Measurements from ENCODE around the gene TOLLIP.
"Not testable (repeated sequence)": the region's sequence is repeated elsewhere in the genome, so short reads cannot be mapped to it uniquely, and the experiment has no call there.

TOLLIP gene

DNA sequence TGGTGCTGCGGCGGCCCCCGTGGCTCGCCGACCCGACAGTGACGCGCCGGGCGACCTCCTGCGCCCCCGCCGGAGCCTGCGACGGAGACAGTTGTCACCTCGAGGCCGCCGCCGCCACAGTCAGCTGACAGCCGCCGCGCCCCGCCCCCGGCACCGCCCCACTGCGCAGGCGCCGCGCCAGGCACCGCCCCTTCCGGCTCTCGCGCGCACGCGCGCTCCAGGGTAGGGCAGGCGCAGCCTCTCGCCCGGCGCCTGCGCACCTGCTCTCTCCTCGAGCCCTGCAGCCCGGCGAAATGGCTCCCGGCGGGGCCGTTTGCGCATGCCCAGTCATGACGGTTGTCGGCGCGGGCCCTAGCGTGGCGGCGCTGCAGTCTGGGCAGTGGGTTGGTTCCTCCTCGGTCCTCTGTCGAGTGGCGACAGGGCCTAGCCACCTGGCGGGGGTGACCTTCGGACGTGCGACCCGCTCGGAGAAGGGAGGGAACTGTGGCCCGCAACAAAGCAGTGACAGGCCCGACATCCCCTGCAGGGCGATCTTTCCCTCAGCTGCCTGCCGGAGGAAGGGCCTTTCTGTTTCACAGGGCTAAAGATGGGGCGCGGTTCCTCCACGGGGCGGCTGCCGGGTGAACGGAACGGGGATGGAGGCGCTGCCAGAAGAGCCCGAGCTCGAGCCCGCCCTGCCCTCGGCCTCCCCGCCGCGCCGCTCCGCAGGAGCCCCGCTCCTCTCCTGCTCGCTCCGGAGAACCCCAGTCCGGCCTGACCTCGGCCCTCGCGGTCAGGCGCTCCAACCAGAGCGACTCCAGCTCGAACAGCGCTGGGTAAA lies at the start of gene TOLLIP:
TOLLIP (minus strand) TSS at position 135 of the 820 bp plus-strand sequence; CDS start at position 1, 134 bp downstream.
- peak; percentile 25 to 99 (median 93) for DNase-seq

DNA sequence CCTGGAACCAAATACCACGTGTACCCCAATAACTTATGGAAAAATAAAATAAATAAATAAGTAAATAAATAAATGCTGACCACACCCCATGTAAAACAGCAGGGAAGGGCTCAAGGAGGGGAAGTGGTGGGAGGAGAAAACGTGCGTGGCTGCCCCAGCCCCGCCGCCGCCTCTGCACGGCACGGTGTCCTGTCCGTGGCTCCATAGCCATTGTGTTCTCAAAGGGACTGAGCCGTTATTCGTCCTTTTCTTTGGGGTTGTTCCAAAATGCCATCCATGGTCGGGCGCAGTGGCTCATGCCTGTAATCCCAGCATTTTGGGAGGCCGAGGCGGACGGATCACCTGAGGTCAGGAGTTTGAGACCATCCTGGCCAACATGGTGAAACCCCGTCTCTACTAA lies 49.5 kb upstream of the TOLLIP start:
- DNase-seq = not testable (repeated sequence)

DNA sequence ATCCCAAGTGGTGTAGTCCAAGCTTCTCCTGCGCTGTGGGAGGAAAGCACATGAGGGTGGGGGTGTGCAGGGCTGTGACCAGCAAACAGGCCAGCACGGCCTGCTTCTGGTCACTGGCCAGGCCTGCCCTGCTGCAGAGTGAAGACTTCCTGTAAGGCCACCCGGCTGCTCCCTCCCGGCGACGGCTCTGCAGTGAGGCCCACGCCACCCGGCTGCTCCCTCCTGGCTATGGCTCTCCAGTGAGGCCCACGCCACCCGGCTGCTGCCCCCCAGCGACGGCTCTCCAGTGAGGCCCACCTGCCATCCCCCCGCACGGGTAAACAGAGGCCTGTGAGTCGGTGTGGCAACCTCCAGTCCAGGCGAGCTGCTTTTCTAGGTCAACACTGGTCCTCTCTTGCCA lies 48.9 kb upstream of the TOLLIP start:
- no peak for DNase-seq

DNA sequence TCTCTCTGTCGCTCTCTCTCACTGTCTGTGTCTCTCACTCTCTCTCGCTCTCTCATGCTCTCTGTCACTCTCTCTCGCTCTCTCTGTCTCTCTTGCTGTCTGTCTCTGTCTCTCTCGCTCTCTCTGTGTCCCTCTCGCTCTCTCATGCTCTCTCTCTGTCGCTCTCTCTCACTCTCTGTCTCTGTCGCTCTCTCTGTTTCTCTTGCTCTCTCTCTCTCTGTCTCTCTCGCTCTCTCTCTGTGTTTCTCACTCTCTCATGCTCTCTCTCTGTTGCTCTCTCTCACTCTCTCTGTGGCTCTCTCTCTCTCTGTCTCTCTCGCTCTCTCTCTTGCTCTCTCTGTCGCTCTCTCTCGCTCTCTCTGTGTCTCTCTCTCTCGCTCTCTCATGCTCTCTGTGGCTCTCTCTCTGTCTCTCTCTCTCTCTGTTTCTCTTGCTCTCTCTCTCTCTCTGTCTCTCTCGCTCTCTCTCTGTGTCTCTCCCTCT lies 47.1 kb upstream of the TOLLIP start:
- no peak for DNase-seq

DNA sequence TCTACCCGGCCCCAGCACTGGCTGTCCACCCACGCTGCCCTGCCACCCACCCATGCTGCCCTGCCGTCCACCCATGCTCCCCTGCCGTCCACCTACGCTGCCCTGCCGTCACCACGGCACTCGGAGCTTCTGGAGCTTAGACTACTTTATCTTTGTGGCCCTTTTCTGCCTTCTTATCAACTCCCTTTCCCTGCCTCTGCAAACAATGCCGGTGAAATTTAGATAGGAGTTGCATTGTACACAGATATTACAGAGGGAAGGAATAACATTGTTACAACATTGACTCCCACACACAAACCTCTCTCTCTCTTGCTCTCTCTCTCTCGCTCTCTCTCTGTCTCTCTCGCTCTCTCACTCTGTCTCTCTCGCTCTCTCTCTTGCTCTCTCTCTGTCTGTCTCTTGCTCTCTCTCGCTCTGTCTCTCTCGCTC lies 46.6 kb upstream of the TOLLIP start:
- DNase-seq = no peak

DNA sequence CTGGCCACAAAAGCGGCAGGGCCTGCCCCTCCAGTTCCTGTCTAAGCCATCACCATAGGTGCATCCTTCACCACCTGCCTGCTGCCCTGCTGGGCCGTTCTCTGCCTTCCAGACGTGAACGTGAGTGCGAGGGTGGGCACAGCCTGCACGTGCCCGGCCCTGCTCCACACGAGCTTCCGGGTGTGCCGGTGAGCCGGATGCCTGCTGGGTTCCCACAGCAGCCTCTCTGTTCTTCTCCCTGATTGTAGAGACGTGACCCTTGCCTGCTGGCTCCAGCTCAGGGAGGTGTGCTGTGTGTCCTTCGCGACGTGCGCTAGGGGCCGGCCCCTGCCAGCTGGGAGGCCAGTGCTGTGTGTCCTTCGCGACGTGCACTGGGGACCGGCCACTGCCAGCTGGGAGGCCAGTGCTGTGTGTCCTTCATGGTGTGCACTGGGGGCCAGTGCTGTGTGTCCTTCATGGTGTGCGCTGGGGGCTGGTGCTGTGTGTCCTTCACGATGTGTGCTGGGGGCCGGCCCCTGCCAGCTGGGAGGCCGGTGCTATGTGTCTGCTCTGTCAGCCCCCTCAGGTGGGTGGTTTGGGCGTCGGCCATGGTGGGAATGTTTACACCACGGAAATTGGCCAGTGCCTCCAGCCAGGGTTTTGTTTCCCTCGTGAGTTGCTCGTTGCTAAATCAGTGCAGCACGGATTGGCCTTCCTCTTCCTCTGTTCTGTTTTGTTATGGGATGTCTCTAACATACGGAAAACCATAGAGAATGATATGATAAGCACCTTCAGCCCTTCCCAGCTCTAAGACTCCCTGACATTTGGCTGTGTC lies 44.9 kb upstream of the TOLLIP start:
- no peak for DNase-seq

DNA sequence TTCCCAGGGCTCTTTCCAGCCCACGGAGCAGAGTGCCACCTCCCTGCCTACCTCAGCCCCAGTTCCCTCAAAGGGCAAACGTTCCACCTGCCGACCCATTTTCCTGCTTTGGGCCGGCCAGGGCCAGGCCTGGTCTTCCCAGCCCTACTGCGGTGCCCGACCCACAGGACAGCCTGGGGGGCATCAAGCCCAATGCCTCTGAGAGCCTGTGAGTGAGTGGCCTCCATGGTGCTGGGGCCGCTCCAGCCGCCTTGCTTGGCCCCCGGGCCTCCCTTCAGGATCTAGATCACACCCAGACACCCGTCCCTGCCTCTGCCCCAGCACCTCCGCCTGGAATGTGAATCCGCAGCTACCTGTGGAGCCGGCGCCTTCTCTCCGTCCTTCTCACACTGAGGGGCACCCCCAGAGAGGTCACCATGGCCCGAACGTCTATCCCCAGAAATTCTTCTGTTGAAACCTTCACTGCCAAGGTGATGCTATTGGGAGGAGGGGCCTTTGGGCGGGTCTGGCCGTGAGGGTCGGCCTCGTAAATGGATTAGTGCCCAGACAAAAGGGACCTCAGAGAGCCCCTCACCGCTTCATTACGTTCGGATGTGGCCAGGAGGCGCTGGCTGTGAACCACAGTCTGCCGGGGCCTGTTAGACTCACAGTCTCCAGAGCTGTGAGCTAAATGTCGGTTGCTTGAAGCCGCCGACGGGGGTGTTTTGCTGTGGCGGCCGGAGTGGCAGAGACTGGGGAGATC lies 44.1 kb upstream of the TOLLIP start:
- no peak for DNase-seq

DNA sequence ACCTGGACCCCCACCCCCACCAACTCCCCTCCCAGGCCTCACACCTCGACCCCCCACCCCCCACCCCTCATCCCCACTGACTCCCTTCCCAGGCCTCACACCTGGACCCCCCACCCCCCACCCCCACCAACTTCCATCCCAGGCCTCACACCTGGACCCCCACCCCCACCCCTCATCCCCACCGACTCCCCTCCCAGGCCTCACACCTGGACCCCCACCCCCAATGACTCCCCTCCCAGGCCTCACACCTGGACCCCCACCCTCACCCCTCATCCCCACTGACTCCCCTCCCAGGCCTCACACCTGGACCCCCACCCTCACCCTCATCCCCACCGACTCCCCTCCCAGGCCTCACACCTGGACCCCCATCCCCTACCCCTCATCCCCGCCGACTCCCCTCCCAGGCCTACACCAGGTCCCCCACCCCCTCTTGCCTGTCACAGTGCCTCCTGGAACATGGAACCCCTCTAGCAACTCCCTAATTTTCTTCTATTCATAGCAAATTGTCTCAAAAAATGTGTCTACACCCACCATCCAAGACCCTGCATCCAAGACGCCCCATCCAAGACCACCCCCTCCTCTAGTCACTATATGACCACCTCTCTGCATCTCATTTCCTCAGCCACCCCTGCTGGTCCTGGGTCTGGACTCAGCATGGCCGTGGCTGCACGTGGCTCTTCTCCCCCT lies 43.4 kb upstream of the TOLLIP start:
- DNase-seq = no peak

DNA sequence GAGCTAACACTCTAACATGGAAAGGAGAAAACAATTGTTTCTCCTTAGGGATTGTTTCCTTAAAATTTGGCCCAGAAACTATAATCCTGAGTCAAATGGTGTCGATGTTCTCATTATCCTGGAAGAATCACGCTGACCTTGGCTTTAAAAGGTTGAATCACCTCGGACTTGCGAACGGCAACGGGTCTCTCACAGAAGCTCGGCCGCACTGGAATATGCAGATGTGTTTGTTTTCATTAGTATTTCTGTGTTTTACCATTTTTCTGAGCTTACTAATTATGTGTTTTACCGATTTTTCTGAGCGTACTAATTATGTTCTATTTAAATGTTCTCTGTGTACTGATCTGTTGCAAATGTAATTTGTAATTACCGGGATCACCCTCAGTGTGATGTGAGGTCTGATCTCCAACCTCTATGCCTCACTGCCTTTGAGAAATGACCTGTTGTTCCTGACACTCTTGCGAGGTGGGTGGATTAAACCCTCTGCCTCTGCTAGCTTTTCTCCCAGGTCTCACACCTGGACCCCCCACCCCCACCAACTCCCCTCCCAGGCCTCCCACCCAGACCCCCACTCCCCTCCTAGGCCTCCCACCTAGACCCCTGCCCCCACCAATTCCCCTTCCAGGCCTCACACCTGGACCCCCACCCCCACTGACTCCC lies 42.0 kb upstream of the TOLLIP start:
- DNase-seq = no peak

DNA sequence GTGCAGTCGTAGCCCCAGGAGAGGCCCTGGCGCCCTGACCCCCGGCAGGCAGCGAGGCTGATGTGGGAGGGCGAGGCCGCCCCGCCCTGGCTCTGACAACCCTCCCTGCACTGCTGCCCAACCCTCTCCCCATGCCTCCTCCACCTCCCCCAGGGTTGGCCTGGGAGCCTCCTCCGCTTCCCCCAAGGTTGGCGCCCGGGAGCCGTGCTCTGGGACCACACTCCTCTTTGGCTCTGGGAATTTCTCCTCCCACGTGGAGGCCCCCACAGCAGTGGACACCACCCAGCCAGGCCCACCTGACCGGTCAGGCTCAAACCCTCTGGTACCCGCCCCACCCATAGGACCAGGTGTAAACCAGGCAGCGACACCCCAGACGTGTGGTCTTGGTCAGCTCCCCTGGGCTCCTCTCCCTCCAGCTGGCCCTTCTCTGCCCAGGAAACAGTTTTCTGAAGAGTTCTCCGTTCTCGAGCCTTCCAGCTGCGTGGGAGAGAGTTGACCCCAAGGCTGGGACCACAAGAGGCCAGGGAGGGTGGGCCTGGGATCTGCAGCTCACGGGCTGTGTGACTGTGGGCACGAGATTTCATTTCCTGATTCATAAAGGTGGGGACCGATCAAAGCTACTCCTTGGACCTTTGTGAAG lies 40.8 kb upstream of the TOLLIP start:
- DNase-seq = no peak

DNA sequence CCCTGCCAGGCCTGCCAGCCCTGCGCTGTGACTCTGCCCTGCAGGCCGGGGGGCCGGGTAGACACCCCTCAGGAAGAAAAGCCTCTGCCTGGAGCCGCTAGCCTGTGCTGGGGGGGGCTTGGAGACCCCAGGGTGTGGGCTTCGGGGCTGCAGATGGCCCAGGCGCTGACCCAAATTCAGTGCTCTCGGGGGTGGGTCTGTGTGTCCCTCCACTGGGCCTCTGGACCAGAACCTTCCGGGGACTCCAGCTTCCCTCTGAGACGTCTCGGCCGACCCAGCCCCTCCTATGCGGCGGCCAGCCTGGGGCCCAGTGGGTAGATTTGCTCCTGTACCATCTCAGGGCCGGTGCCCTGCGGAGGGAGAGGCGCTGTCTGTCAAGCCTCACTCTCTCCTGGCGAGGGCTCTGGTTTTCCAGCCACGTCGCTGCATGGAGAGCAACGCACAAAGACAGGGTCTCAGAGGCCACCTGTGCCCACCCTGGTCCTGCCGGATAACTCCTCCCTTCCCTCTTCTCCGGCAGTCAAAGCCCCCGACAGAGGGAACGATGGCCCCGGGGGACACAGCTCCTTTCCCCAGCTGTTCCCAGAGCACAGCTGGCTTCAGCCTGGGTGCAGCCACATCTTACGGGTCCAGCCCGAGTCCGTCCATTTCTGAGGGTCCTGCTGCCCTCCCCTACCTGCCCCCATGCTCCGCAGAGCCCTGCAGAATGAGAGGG lies 40.1 kb upstream of the TOLLIP start:
- no peak for DNase-seq

DNA sequence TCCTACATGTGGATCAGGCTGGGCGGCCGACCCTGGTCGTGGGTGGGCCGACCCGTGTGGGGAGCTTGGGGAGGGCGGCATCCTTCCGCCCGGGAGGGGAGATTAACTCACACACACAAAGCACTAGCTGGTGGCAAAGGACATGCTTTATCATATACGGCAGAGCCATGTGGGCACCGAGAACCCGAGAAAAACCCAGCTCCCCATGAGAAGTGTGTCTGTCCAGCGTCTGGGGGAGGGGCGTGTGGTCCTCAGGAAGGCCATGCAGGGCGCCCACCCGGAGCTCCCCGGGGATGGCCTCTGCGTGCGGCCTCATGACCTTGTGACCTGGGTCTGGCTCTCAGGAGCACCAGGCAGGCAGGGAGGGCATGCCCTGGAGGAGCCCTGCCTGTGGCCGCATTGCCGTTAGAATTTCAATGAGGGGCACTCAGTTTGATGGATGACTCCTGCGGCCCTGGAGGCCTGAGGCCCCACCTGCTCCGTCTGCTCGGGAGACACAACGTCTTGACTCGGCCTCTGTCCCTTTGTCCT lies 39.4 kb upstream of the TOLLIP start:
- no peak for DNase-seq

DNA sequence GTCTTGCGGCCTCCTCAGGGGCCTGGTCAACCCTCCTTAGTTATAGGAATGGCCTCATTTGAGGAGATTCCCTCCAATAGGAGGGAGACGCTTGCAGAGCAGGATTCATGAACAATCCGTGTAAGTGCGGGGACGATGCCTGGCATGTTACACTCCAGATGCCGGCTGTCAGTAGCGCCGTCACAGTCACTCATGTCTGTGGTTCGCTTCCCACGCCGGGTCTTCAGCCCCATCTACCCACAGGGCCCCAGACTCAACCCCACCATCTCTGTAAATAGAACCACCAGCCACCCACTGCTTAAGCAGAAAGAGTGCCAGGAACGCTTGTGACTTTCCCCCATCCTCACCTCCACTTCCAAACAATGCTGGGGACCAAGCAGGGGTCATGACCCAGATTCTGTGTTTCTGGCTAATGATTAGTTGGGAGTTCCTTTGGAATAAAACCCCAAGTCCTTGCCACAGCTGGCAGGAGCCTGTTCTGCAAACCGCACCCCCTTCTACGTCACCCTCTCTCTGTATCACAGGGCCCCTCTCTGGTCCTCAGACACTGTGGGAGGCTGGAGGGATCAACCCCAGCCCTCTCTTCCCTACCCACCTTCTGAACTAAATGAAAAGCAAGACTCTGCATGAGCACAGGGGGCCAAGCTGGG lies 38.8 kb upstream of the TOLLIP start:
- DNase-seq = no peak

DNA sequence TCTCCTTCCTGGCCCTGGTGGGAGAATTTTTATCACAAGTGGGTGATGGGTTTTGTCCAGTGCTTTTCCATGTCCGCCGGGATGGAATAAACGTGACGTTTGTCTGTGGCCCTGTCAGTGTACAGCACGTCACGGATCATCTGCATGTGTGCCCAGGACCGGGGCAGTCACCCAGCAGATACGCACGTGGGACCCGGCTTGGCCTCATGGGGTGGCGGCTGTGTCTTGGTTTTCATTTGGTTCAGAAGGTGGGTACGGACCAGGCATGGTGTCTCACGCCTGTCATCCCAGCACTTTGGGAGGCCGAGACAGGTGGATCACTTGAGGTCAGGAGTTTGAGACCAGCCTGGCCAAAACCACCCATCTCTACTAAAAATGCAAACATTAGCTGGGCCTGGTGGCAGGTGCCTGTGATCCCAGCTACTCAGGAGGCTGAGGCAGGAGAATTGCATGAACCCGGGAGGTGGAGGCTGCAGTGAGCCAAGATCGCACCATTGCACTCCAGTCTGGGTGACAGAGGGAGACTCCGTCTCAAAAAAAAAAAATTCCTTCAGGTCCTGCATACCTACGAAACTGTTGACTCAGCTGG lies 38.1 kb upstream of the TOLLIP start:
- not testable (repeated sequence) for DNase-seq

DNA sequence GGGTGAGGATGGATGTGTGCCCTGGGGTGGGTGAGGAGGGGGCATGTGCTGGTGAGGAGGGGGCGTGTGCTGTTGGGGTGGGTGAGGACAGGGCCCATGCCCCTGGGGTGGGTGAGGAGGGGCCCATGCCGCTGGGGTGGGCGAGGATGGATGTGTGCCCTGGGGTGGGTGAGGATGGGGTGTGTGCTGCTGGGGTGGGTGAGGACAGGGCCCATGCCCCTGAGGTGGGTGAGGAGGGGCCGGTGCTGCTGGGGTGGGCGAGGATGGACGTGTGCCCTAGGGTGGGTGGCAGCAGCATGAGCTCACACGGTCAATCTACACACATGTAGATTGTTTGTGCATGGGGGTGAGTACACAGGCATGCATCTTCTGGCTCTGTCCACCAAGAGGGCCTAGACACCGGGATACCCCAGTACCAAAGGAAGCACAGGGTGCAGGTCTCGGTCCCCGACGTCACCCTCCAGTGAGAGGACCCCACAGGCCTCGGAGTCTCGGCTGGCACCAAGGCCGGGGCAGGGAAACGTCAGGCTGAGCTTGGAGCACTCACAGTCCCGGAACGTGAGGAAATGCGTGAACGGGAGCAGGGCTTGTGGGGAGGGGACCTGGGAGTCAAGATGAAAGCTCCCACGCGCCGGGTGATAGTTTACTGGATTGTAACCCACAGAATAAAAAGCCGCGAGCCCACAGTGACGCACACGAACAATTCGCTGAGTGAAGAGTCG lies 37.4 kb upstream of the TOLLIP start:
- DNase-seq = no peak

DNA sequence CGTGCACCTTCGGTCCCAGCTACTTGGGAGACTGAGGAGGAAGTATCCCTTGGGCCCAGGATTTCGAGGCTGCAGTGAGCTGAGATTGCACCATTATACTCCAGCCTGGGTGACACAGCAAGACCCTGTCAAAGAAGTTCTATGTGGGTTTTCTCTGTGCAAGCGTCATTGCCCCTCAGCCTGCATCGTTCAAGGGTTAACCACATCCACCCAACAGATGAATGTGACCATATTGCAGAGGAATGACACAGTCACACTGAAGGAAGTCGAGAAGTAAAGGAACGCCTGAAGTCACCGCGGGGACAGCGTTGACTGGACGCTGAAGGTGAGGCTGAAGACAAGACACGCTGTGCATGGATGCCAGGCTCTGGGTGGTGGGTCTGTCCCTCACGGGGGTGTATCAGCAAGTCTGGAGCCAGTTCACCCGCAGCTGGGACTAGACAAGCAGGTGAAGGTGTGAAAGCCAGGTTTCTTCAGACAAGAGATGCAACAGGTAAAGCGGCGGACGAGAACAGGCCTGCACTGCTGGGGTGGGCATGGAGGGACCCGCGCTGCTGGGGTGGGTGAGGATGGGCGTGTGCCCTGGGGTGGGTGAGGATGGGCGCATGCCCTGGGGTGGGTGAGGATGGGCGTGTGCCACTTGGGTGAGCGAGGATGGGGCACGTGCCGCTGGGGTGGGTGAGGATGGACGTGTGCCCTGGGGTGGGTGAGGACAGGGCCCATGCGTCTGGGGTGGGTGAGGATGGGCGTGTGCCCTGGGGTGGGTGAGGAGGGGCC lies 36.5 kb upstream of the TOLLIP start:
- no peak for DNase-seq

Data from anterior cingulate cortex (tissue), 58 donors.